GM19324 (cell line): Measurements from ENCODE around the gene PODXL.

ENCODE experiments used
- ATAC-seq: cut with Tn5 transposase; IDR thresholded peaks from one replicate; pipeline ENCODE4 v1.9.1; 2021; ENCODE audit warnings: mild to moderate bottlenecking, moderate library complexity; ENCODE audit not compliant: unreplicated experiment, low FRiP score

Gene PODXL

DNA sequence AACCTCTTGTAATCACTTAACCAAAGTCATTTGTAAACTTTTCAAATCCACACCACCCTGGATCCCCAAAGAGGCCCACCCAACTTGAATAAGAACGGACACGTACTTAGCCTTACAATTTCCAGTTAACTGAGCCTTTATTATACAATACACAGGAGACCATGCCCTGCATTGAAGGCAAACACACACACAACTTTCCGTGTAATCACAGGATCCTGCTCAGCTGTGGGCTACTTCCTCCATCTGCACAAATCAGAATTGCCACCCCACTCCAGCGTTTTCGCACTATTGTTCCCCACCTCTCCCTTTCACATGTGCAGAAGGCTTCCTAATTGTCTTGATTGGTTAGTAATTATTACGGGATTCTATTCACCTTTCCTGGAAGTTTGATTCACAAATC is 12.1 kb upstream of the PODXL start:
- no peak for ATAC-seq

DNA sequence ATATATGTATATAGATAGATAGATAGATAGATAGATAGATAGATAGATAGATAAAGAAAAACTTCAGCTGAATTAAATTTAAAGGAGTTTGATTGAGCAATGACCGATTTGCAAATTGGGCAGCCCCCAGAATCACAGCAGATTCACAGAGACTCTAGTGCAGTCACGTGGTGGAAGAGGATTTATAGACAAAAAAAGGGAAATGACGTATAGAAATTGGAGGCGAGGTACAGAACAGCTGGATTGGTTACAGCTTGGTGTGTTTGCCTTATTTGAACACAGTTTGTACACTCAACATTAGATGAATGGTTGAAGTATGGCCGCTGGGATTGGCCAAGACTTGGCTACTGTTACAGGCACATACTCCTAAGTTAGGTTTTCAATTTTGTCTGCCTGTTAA is 8.2 kb upstream of the PODXL start:
- ATAC-seq = no peak

- no peak for ATAC-seq
Observed at GRCh38 chr7:131563918-131564317, 7.5 kb upstream of the PODXL start.

GRCh38 chr7:131562941-131563340 is 6.5 kb upstream of the PODXL start:
- no peak for ATAC-seq

DNA sequence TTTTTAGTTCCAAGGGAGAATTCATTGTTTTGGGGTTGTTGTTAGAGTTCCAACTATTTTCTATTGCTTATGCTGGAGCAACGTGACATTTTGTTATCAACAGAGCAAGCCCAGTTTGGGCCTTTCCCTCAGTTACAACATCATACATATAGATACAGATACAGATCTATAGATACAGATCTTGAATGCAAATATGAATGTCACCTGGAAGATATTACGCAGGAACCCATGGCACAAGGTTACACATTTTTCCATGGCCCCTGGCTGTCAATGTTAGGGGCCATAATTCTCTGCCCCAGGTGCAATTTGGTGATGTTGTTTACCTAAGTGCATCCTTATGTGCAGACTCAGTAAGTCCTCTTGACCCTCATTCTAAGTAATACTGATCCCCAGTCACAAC is 3.6 kb upstream of the PODXL start:
- no peak for ATAC-seq

- ATAC-seq = no peak
Observed at GRCh38 chr7:131557652-131558385, 1.4 kb upstream of the PODXL start.

DNA sequence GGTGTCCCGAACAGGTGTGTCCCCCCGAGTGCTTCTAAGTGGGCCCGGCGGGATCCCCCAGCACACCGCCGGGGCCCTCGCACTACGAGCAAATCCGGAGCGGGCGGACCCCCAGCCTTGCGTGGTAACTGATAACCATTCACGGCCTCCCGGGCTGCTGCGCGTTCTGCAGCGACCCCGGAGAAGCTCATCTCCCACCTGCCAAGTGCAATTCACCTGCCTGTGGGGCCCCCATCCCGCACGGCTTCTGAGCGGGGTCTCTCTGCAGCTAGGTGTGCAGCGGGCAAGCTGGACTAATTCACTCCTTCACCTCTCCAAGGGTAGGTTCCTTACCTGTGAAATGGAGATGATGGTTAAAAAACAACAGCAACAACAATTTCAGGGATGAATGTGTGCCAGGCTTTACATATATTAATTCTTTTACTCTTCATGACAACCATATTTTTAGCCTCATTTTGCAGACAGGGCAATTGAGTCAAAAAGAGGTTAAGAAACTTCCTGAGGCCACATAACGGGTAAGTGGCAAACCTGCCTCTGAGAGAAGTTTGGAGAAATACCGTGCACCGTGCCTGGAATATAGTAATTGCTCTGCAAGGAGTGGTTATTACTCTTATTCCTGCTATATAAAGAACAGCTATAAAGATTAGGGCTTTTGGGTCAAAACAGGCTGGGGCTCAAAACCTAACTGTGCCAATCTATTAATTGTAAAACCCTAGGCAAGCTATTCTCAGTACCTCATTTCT is 652 bp upstream of the PODXL start:
- no peak for ATAC-seq

- ATAC-seq = no peak
Observed at GRCh38 chr7:131555552-131556052, 826 bp downstream of the PODXL start.

DNA sequence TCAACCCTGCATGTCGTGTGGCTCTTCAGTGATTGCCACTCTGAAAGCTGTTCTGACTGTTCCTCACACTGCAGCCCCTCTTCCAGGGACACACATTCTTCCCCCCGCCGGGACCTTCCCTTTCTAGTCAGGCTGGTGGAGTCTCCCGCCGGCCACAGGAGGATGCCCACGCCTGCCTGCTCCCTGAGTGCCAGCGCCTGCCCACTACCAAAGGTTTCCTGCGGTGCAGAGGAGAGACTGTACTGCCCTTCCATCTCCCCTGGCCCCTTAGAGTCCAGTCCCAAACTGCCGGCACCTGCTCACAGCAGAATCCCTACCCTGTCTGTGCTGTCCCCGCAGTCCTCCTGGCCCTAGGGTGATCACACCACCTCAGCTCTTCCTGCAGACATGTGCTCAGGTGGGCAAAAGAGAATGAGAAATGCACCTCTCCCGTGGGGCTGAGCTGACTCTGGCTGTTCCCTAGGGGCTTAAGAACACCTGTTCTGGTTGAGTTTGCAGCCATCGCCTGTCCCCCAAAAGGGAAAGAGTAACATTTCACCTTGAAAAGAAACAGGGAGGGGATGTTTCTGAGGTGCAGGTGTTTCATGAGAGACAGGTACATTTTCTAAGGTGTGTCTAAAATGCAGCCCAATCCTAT is 1.4 kb downstream of the PODXL start:
- no peak for ATAC-seq

GRCh38 chr7:131553931-131554330 is 2.5 kb downstream of the PODXL start:
- no peak for ATAC-seq

DNA sequence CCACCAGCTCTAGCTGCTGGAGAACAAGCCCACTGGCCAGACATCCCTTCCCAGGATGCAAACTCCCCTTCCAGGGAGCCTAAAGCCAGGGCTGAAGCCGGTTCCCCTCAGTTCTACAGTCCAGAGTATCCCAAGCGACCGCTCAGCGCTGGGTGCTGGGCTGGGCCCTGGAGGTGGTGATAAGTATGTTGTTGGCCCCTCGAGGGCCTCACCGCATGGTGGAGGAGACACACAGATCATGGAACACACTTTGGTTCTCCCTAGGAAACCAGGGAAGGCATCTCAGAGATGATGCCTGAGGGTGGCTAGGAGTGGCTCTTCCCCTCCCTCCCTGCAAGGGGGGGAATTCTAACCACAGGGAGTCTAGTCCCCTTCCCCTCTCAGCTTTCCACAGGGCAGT is 4.4 kb downstream of the PODXL start:
- ATAC-seq = no peak

DNA sequence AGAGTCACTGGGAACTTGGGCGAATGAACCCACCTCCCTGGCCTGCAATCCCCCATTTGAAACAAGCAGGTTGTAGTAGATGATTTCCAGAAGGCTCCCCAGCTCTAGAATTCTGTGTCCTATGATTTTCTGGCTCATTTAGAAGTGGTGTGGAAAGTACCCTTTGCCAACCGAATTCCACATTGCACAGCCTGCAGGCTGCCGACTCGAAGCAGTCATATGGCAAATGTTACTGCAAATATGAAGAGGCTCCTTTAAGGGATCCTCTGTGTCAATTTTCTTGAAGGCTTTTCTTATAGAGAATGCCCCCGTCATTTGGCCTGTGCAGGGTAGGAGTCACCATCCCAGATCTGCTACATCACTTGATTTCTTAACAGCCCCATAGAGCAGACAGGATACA is 5.6 kb downstream of the PODXL start:
- no peak for ATAC-seq

- no peak for ATAC-seq
Observed at GRCh38 chr7:131548371-131548770, 8.1 kb downstream of the PODXL start.

DNA sequence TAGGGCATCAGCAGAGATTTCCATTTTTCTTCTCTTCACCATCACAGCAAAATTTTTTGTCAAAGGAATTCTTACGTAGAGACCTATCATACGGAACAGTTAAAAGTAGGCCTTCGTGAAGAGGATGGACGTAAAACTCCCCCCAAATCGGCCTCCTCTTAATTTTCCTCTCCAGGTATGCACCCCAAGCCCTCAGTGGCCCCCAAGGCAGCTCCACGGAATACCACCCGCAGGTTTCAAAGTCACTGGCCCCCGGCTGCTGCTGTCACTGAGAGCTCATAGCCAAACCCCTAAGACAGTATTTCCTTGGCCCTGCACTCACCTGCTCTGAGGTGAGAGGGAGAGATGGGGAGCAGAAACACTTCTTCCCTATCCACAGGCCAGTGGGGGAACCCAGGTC is 8.8 kb downstream of the PODXL start:
- no peak for ATAC-seq

DNA sequence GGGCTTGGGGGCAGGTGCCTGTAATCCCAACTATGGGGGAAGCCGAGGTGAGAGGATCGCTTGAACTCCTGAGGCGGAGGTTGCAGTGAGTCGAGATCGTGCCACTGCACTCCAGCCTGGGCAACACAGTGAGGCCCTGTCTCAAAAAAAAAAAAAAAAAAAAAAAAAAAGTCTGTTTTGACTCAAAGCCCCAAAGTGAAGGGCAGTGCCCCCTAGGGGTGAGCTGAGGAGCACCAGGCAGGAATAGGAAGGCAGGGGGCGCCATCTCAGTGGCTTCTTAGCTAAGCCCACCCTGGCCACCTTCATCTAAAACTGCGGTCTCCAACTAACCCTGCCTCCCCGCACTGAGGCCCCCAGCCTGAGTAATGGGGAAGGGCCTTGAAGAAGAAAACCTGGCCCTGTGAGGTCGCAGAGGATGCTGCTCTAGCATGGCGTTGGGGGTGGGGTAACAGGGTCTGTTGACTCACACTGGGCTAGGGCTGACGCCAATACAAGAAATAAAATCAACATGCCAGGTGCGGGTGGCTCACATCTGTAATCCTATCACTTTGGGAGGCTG is 9.8 kb downstream of the PODXL start:
- no peak for ATAC-seq

GRCh38 chr7:131546126-131546525 is 10.3 kb downstream of the PODXL start:
- ATAC-seq = no peak

DNA sequence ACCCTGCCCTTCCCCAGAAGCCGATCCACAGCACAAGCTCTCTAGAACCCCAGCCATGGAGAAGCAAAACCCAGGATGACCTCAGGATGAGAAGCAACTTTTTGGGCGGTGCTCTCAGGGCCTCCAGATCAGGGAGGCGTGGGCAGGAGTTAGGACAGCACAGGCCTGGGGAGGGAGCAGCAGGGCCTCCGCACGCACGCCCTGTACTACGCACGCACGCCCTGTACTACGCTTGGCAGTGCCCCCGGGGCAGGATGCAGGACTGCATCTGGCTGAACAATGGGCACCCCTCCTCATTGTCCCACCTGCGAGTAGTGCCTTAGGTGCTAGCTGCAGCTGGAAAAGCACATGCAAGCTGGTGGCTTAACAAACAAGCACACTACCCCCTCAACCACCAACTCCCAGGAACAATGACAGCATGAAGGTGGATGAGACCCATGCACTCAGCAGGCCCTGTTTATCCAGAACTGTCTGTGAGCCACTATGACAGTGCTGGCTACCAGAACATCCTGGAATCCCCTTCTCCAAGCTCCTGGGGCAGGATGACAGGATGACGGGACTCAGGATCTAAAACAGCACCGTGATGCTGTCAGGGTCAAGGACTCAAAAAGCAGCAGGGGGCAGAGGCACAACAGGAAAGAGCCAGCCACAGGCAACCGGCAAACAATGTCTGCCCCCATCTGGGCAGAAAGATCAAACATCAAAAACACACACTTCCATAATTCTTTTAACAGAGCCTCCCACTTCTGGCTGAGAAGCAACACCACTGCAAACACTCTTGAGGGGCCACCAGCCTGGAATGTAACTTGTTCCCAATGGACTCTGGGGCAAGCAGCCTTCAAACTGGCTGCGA is 11.8 kb downstream of the PODXL start:
- ATAC-seq = no peak

DNA sequence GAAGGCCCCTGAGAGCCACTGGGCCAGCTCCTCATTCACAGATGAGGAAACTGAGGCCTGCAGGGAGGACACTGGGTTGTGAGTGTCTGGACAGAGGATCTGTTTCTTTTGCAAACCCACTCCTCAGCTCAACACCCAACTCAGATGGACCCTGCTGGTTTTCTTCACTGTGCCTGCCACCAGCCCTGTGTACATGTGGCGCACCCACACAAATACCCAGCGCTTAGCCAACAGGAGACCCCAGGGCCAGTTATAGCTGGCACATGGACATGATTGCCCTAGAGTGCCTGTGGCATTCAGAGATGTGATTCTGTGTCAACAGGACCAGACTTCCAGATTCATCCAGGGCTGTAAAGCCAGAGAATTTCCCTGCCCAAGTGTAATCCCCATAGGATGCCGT is 12.4 kb downstream of the PODXL start:
- ATAC-seq = no peak

DNA sequence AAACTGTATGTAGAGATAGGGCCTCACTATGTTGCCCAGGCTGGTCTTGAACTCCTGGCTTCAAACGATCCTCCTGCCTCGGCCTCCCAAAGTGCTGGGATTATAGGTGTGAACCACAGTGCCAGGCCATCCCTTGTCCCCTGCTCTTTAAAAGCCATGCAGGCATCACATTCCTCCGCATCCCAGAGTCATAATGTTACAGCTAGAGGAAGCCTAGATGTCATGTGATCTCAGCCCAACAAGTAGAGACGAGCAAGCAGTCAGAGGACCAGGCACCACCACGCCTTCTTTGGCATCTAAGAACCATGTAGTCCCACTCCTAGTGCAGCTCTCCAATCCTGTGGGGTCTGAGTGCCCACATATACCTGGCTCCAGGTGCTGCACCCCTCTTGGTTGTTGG is 13.1 kb downstream of the PODXL start:
- no peak for ATAC-seq

GRCh38 chr7:131540491-131541162 is 15.8 kb downstream of the PODXL start:
- ATAC-seq = no peak
